ENCODE results near the gene AGFG1. TPM values are rescaled to one million over a fixed set of nuclear protein-coding genes. Genes with fewer than 3 reads are reported as not detected.

AGFG1 gene
- total and polyA plus RNA-seq, 2 donors (not counting 1 experiment from before 2014, with no cell fraction given): 28.7 to 83.3 TPM

DNA sequence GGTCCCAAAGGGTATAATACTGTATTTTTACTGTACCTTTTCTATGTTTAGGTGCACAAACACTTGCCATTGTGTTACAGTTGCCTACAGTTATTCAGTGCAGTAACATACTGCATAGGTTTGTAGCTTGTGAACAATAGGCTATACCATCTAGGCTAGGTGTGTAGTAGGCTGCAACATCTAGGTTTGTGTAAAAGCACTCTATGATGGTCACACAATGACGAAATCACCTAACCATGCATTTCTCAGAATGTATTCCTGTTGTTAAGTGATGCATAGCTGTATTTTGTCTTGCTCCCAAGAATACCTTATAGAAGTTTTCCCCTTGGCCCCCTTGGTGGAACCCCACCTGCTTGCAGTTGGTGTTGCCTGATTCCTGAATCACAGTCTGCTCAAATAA lies 29.3 kb upstream of the AGFG1 start:
- no peak overlapping the region for H3K27ac Mint-ChIP-seq
- WGBS (ENCODE audit: insufficient coverage): no CpG with 5 or more reads among the region's 1 CpG
- Histone ChIP-seq H3K79me2 (ENCODE audit: control insufficient read depth, insufficient read depth, low read length) (no peaks in the 10 kb centered on the region), H3K27ac (ENCODE audit: low read length in 2 of 2) (no peak overlapping the region), H3K9me3 (ENCODE audit: control extremely low read depth in 1 of 3, control insufficient read depth in 2 of 3, insufficient read depth in 1 of 3, low read length in 2 of 3) (no peaks in the 10 kb centered on the region), H4K20me1 (ENCODE audit: control insufficient read depth, insufficient read depth, low read length, poor library complexity, severe bottlenecking) (no peaks in the 10 kb centered on the region), H3K4me1 (ENCODE audit: control insufficient read depth in 2 of 2, insufficient read depth in 2 of 2, low read length in 2 of 2) (no peaks in the 10 kb centered on the region), H2AFZ (ENCODE audit: insufficient read depth, low read depth, low read length, poor library complexity, severe bottlenecking) (no peak overlapping the region), H3K36me3 (replicated peaks in 1 of 2; ENCODE audit: control extremely low read depth in 1 of 2, control insufficient read depth in 1 of 2, extremely low read depth in 1 of 2, insufficient read depth in 2 of 2, low read length in 1 of 2) (no peaks in the 10 kb centered on the region), H3K4me3 (ENCODE audit: control extremely low read depth in 1 of 5, extremely low read depth in 1 of 5, insufficient read depth in 1 of 5, low read depth in 2 of 5, low read length in 4 of 5) (no peak overlapping the region), H3K4me2 (replicated peaks; ENCODE audit: low read depth, low read length, poor library complexity, severe bottlenecking) (no peak overlapping the region), H3K27me3 (replicated peaks in 1 of 4; ENCODE audit: control extremely low read depth in 1 of 4, control insufficient read depth in 3 of 4, insufficient read depth in 4 of 4, low read length in 3 of 4) (no peaks in the 10 kb centered on the region), H3K9ac (ENCODE audit: low read length) (no peak overlapping the region)
- no peak overlapping the region for H3K4me3 Mint-ChIP-seq
- no peak for DNase-seq
- no peaks in the 10 kb centered on the region for H3K9me3 Mint-ChIP-seq (ENCODE audit: insufficient read depth)
- H3K4me1 Mint-ChIP-seq: no peaks in the 10 kb centered on the region
- no peak for ATAC-seq (ENCODE audit: low read depth)
- TF ChIP-seq EZH2 (IDR thresholded peaks at IDR 0.05; ENCODE audit: borderline replicate concordance, insufficient read depth, low read depth, low read length, poor library complexity, severe bottlenecking): no peak
- TF ChIP-seq, protein P1, sequence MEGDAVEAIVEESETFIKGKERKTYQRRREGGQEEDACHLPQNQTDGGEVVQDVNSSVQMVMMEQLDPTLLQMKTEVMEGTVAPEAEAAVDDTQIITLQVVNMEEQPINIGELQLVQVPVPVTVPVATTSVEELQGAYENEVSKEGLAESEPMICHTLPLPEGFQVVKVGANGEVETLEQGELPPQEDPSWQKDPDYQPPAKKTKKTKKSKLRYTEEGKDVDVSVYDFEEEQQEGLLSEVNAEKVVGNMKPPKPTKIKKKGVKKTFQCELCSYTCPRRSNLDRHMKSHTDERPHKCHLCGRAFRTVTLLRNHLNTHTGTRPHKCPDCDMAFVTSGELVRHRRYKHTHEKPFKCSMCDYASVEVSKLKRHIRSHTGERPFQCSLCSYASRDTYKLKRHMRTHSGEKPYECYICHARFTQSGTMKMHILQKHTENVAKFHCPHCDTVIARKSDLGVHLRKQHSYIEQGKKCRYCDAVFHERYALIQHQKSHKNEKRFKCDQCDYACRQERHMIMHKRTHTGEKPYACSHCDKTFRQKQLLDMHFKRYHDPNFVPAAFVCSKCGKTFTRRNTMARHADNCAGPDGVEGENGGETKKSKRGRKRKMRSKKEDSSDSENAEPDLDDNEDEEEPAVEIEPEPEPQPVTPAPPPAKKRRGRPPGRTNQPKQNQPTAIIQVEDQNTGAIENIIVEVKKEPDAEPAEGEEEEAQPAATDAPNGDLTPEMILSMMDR (IDR thresholded peaks at IDR 0.05): no peak
- POLR2A ChIA-PET: no interaction called here
- CTCF ChIA-PET: interaction anchor here (0.9 kb wide), 1 partner anchor 30 kb away, joined by 3 read pairs; no protein-coding TSS in a partner anchor
- intact Hi-C loops (cut with micrococcal nuclease): no loop called here
- H3K27me3 Mint-ChIP-seq: no peaks in the 10 kb centered on the region

DNA sequence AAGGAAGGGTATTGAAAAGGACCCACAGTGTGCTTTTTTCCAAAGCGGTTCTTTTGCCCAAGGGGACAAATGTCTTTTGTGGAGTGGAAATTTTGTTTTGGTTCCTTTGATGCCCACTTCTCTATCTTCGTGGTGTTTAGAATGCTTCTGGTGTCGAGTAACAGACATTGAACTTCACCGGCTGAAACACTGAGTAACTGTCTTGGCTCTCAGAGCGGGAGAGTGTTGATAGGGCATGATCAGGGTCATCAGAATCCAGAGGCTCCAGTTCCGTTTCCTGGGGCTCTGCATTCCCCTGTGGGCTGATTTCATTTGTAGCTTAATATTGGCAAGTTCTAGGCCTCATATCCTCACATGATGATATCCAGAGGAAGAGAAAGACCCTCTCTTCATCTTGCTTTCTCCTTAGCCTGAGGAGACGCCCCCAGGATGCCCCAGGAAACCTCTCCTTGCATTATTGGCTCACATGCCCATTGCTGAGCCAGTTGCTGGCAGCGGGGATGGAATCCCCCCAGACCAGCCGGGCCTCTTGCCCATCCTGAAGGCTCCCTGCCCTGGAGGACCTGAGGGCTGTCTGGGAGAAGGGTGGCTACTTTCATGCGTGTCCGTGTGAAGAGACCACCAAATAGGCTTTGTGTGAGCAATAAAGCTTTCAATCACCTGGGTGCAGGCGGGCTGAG lies 27.9 kb upstream of the AGFG1 start:
- H4K20me1 ChIP-seq (ENCODE audit: control insufficient read depth, insufficient read depth, low read length, poor library complexity, severe bottlenecking): no peaks in the 10 kb centered on the region
- no peak overlapping the region for H3K9ac ChIP-seq (ENCODE audit: low read length)
- H3K27ac ChIP-seq (ENCODE audit: low read length in 2 of 2): no peak overlapping the region
- ChIA-PET CTCF (no interaction called here), POLR2A (no interaction called here)
- no peaks in the 10 kb centered on the region for H3K9me3 Mint-ChIP-seq (ENCODE audit: insufficient read depth)
- H3K4me3 Mint-ChIP-seq: no peak overlapping the region
- 91% methylated on average over 8 of the region's 12 CpGs for WGBS (ENCODE audit: insufficient coverage)
- no peaks in the 10 kb centered on the region for H3K27me3 ChIP-seq (replicated peaks in 1 of 4; ENCODE audit: control extremely low read depth in 1 of 4, control insufficient read depth in 3 of 4, insufficient read depth in 4 of 4, low read length in 3 of 4)
- ATAC-seq (ENCODE audit: low read depth): no peak
- no peak overlapping the region for H3K27ac Mint-ChIP-seq
- no peaks in the 10 kb centered on the region for H3K9me3 ChIP-seq (ENCODE audit: control extremely low read depth in 1 of 3, control insufficient read depth in 2 of 3, insufficient read depth in 1 of 3, low read length in 2 of 3)
- H3K27me3 Mint-ChIP-seq: no peaks in the 10 kb centered on the region
- no peaks in the 10 kb centered on the region for H3K4me1 ChIP-seq (ENCODE audit: control insufficient read depth in 2 of 2, insufficient read depth in 2 of 2, low read length in 2 of 2)
- H3K4me2 ChIP-seq (replicated peaks; ENCODE audit: low read depth, low read length, poor library complexity, severe bottlenecking): no peak overlapping the region
- intact Hi-C loops (cut with micrococcal nuclease): no loop called here
- DNase-seq: no peak
- no peaks in the 10 kb centered on the region for H3K4me1 Mint-ChIP-seq
- no peak overlapping the region for H2AFZ ChIP-seq (ENCODE audit: insufficient read depth, low read depth, low read length, poor library complexity, severe bottlenecking)
- H3K4me3 ChIP-seq (ENCODE audit: control extremely low read depth in 1 of 5, extremely low read depth in 1 of 5, insufficient read depth in 1 of 5, low read depth in 2 of 5, low read length in 4 of 5): no peak overlapping the region
- TF ChIP-seq, protein P1 (IDR thresholded peaks at IDR 0.05): no peak
- TF ChIP-seq EZH2 (IDR thresholded peaks at IDR 0.05; ENCODE audit: borderline replicate concordance, insufficient read depth, low read depth, low read length, poor library complexity, severe bottlenecking): no peak
- no peaks in the 10 kb centered on the region for H3K36me3 ChIP-seq (replicated peaks in 1 of 2; ENCODE audit: control extremely low read depth in 1 of 2, control insufficient read depth in 1 of 2, extremely low read depth in 1 of 2, insufficient read depth in 2 of 2, low read length in 1 of 2)
- H3K79me2 ChIP-seq (ENCODE audit: control insufficient read depth, insufficient read depth, low read length): no peaks in the 10 kb centered on the region

Data from B cell (primary cell).